ENCODE measurements around the gene ADGRE3. TPM values are rescaled to one million over a fixed set of nuclear protein-coding genes. Genes with fewer than 3 reads are reported as not detected.
A peak's percentile ranks its signal among the peaks of the same experiment; 100 is the strongest.
"Not testable (repeated sequence)": the region's sequence is repeated elsewhere in the genome, so short reads cannot be mapped to it uniquely, and the experiment has no call there.

Gene ADGRE3
- total RNA-seq, 1 experiment from 2014 or later = not detected

GRCh38 chr19:14603990-14604387 is 70.7 kb downstream of the ADGRE3 start:
- no peak for DNase-seq (ENCODE audit: low spot score)

DNA sequence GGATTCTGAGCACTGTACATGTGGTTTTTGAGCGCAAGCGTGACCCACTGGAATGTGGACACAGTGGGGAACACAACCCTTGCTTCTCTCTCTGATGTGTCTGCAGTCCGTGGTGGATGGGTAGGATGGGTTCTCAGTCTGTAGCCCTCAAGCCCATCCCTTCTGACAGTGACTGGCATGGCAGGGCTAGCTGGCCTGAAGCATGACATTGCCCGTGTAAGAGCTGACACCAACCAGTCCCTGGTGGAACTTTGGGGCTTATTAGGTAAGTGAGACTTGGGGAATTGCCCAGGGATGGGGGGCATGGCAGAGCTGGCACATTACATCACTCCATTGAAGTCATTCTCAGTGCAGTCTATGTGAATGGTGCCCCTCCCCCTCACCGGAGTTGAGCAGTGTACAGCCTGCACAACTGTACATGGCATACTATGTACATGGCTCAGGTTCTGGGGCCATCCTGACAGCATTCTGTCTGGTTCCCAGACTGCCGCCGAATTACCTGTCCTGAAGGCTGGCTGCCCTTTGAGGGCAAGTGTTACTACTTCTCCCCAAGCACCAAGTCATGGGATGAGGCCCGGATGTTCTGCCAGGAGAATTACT is 75.0 kb downstream of the ADGRE3 start:
- no peak for DNase-seq (ENCODE audit: low spot score)

DNA sequence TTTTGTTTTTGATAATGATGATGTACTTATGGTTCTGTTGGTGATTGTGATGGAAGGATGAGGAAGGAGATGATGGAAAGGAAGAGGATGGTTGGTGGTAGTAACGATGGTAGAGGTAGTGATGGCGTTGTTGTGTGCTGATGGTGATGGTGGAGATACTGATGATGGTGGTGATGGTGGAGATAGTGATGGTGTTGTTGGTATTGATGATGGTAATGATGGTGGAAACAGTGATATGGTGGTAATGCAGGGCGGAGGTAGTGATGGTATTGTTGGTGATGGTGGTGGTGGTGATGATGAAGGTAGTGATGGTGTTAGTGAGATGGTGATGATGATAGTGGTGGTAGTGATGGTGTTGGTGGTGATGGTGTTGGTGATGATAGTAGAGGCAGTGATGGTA is 79.1 kb downstream of the ADGRE3 start:
- DNase-seq (ENCODE audit: low spot score) = no peak

DNA sequence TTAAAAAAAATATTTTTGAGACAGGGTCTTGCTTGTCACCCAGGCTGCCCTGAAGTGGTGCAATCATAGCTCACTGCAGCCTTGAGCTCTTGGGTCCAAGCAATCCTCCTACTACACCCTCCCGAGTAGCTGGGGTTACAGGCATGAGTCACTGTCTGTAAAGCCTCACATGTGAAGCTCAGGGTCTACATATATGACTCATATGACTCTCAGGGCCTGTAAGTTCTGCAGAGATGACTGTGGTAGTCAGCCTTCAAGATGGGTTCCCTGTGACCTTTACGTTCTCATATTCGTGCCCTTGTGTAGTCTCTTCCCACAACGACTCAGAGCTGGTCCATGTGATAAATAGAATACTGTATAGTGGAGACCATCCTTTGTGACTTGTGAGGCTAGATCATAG is 85.2 kb downstream of the ADGRE3 start:
- not testable (repeated sequence) for DNase-seq (ENCODE audit: low spot score)

GRCh38 chr19:14585187-14585586 is 89.5 kb downstream of the ADGRE3 start:
- DNase-seq (ENCODE audit: low spot score) = not testable (repeated sequence)

GRCh38 chr19:14584372-14584771 is 90.3 kb downstream of the ADGRE3 start:
- DNase-seq (ENCODE audit: low spot score) = not testable (repeated sequence)

- DNase-seq (ENCODE audit: low spot score) = no peak
Measured at GRCh38 chr19:14582894-14583340, 91.7 kb downstream of the ADGRE3 start, which contains the start of gene CLEC17A. CLEC17A (plus strand) TSS chr19:14583084; CDS start chr19:14583161, 77 bp downstream.

- no peak for DNase-seq (ENCODE audit: low spot score)
Measured at GRCh38 chr19:14580623-14581237, 93.9 kb downstream of the ADGRE3 start.

DNA sequence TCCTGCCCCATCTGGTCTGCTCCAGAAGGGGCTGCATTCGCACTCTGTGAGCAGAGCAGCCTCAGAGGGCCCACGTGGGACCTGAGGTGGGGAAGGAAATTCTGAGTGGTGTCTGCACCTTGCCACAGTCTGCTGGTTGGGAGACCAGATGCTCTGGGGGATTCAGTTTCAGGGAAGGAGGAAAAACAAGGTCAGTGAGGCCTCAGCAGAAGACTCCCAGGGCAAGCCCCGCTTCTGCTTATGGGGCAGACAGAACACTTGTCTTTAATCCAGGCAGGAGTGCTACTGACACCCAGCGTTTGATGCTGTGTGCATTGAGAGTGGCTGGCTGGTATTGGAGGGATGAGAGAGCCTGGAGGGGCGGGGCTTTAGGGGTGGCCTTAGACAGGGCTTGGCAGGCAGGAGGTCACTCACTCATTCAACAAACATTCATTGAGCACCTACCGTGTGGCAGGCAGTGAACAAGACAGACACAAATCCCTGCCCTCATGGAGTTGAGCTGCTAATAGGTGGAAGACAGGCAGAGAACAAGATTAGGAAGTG is 96.7 kb downstream of the ADGRE3 start:
- no peak for DNase-seq (ENCODE audit: low spot score)

DNA sequence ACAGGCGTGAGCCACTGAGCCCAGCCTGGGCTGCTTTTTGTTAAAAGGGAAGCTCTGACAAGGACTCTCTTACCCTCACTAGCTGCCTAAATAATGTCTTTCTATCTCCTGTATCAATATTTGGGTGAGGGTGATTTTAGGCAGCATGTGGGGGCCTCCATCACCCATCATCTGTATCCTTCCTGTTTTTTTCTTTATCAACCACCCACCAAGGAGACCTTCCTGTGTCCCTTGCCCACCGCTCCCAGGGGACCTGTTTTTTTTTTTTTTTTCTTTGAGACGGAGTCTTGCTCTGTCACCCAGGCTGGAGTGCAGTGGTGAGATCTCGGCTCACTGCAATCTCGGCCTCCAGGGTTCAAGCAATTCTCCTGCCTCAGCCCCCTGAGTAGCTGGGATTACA is 97.4 kb downstream of the ADGRE3 start:
- no peak for DNase-seq (ENCODE audit: low spot score)

GRCh38 chr19:14576363-14576762 is 98.3 kb downstream of the ADGRE3 start:
- DNase-seq (ENCODE audit: low spot score) = no peak

DNA sequence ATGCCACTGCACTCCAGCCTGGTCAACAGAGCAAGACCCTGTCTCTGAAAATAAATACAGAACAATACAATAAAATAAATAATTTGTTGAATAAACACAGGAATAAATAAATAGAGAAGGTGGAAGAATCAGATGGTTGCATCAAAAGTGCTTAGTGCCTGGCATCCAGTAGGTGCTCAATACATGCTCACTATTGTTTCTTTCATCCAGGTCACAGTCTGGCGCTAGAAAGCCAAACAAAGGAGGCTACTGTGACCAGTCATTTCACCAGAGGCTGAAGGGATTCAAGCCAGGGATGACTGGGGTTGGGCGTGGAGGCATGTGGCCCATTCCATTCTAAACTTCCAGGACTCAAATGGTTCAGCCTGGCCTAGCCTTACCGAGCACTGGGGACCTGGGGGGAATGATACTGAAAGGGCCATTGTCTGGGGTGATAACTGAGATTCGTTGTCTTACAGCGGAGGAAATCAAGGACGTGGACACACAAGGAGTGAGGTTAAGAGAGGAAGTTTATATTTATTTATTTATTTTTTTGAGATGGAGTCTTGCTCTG is 99.1 kb downstream of the ADGRE3 start:
- no peak for DNase-seq (ENCODE audit: low spot score)

DNA sequence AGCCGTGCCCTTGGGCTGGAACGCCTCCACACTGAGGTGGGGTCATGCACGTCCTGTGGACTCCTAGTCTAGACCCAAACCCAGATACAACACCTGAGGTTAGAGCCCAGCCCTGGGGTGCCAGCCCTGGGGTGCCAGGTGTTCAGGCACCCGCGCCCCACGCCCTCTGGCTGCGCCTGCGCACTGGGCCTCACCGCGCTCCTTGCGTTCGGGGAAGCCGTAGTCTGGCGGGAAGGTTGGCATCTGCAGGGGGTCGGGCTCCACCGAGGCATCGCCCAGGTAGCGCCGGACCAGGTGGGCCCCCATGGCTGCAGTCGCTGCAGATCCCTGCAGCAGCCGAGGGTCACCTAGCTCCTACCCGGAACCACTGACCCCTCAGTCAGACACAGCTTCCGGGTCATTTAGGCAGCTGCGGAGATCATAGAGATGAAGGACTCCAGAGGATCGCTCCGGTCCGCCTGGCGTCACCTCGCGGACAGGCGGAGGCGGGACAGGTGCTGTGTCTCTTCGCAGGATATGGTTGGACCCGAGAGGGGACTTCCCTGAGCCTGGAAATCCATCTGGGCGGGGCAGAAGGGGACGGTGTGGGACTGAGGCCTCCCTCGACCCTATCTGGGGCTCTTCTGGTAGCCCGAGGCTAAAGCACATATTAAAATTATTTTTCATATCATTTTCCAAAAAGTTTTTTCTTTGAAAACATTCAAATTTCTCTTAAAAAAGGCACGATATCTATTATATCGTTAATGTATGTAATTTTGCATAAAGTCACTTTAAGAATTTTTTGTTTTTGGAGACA is 102.8 kb downstream of the ADGRE3 start, which contains the start of gene NDUFB7:
Gene NDUFB7 (minus strand): TSS at position 372 of the 796 bp plus-strand sequence. CDS start 66 bp downstream, at position 306.
- peak; percentile 89 for DNase-seq (ENCODE audit: low spot score)

DNA sequence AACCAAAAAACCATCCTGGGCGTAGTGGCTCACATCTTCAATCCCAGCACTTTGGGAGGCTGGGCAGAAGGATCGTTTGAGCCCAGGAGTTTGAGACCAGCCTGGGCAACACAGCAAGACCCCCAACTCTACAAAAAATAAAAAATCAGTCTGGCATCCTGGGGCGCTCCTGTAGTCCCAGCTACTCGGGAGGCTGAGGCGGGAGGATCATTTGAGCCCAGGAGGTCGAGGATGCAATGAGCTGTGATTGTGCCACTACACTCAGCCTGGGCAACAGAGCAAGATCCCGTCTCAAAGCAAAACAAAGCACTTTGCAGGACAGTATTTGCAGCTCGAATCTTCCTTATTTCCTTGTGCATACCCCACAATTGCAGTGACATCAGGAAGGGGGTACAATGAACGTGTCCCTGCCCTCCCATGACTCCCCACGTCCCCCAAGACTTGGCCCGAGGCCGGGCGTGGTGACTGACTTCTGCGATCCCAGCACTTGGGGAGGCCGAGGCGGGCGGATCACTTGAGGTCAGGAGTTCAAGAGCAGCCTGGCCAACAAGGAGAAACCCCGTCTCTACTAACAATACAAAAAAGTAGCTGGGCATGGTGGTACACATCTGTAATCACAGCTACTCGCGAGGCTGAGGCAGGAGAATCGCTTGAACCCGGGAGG is 103.6 kb downstream of the ADGRE3 start:
- DNase-seq (ENCODE audit: low spot score) = no peak

Small RNA genes within 50 kb of the gene (small RNA-seq; reads per million reads assigned to genes)
- not detected for gene AC022149.2
- not detected for gene RN7SL842P

Other genes with a start within 250 kb of the ADGRE3 start
- gene PKN1, start 241.5 kb downstream of the ADGRE3 start, total RNA-seq (2014; rRNA removed; shearing (Covaris generic)) = 59.9 and 66.9 TPM in 2 replicates
- 0.31 TPM in 1 of 2 replicates, not detected in the other for gene PTGER1, start 199.5 kb downstream of the ADGRE3 start, total RNA-seq (2014; rRNA removed; shearing (Covaris generic))
- 296 and 305 TPM in 2 replicates for gene GIPC1, start 178.7 kb downstream of the ADGRE3 start, total RNA-seq (2014; rRNA removed; shearing (Covaris generic))
- gene DNAJB1, start 156.4 kb downstream of the ADGRE3 start, total RNA-seq (2014; rRNA removed; shearing (Covaris generic)) = 77.7 and 79.9 TPM in 2 replicates
- gene TECR, start 145.2 kb downstream of the ADGRE3 start, total RNA-seq (2014; rRNA removed; shearing (Covaris generic)) = 117 and 146 TPM in 2 replicates
- 482 and 492 TPM in 2 replicates for gene NDUFB7, start 102.8 kb downstream of the ADGRE3 start, total RNA-seq (2014; rRNA removed; shearing (Covaris generic))
- gene CLEC17A, start 91.8 kb downstream of the ADGRE3 start, total RNA-seq (2014; rRNA removed; shearing (Covaris generic)) = not detected in 2 replicates
- 2.3 and 2.6 TPM in 2 replicates for gene ZNF333, start 15.2 kb upstream of the ADGRE3 start, total RNA-seq (2014; rRNA removed; shearing (Covaris generic))
- not detected in 2 replicates for gene ADGRE2, start 103.7 kb upstream of the ADGRE3 start, total RNA-seq (2014; rRNA removed; shearing (Covaris generic))
- gene OR7A5, start 160.3 kb upstream of the ADGRE3 start, total RNA-seq (2014; rRNA removed; shearing (Covaris generic)) = not detected in 2 replicates
- gene OR7C1, start 160.3 kb upstream of the ADGRE3 start, total RNA-seq (2014; rRNA removed; shearing (Covaris generic)) = not detected in 2 replicates
- gene OR7A10, start 174.1 kb upstream of the ADGRE3 start, total RNA-seq (2014; rRNA removed; shearing (Covaris generic)) = not detected in 2 replicates
- not detected in 2 replicates for gene OR7A17, start 211.3 kb upstream of the ADGRE3 start, total RNA-seq (2014; rRNA removed; shearing (Covaris generic))

Data from HT-29 (cell line).